RWPE2 (cell line): ENCODE measurements around the gene ENGASE.

Experiments
- ATAC-seq: fragments of 200-7000 bp; cut with Tn5 transposase; 3 replicates; pipeline ENCODE4 v1.9.1; 2021; ENCODE audit warnings: low read depth
- DNase-seq: peaks from one replicate; pipeline ENCODE4 v3.0.0-alpha.2; 2020; ENCODE audit warnings: low spot score
- H3K27ac ChIP-seq: fragments of 450-650 bp; 2 replicates; pipeline ENCODE4 v1.5.1; 2017; ENCODE audit warnings: mild to moderate bottlenecking; ENCODE audit not compliant: poor library complexity, severe bottlenecking
- H3K27me3 ChIP-seq: fragments of 250-450 bp; sonication (Bioruptor Pico); 2 replicates; pipeline ENCODE4 v1.5.1; 2021; ENCODE audit warnings: mild to moderate bottlenecking, moderate library complexity; ENCODE audit not compliant: insufficient read depth, poor library complexity, severe bottlenecking
- H3K36me3 ChIP-seq: fragments of 250-450 bp; sonication (Bioruptor Pico); 2 replicates; pipeline ENCODE4 v1.5.1; 2020; ENCODE audit warnings: low read depth, mild to moderate bottlenecking, moderate library complexity
- H3K4me1 ChIP-seq: fragments of 250-450 bp; sonication (Bioruptor Pico); 2 replicates; pipeline ENCODE4 v1.5.1; 2021; ENCODE audit warnings: mild to moderate bottlenecking, moderate library complexity; ENCODE audit not compliant: insufficient read depth, poor library complexity, severe bottlenecking
- H3K4me3 ChIP-seq: fragments of 250-450 bp; sonication (Bioruptor Pico); 2 replicates; pipeline ENCODE4 v1.5.1; 2021; ENCODE audit warnings: mild to moderate bottlenecking, moderate library complexity; ENCODE audit not compliant: severe bottlenecking
- H3K9me3 ChIP-seq: fragments of 250-450 bp; sonication (Bioruptor Pico); 2 replicates; pipeline ENCODE4 v1.5.1; 2021; ENCODE audit warnings: mild to moderate bottlenecking, moderate library complexity; ENCODE audit not compliant: severe bottlenecking
- CTCF ChIP-seq: fragments of 450-650 bp; IDR thresholded peaks from one replicate; pipeline ENCODE4 v1.5.1; 2017; ENCODE audit warnings: mild to moderate bottlenecking, moderate library complexity; ENCODE audit not compliant: poor library complexity, severe bottlenecking

The ENGASE gene

GRCh38 chr17:79091226-79091670 lies 16.6 kb downstream of the ENGASE start:
- H3K27me3 ChIP-seq: peaks cover 3% of the 10 kb centered on the region
- no peaks in the 10 kb centered on the region for H3K36me3 ChIP-seq
- no peak for DNase-seq
- no peak overlapping the region for H3K4me3 ChIP-seq
- H3K9me3 ChIP-seq: no peaks in the 10 kb centered on the region
- no peaks in the 10 kb centered on the region for H3K4me1 ChIP-seq
- no peak overlapping the region for H3K27ac ChIP-seq
- no peak for TF ChIP-seq CTCF
- no peak for ATAC-seq

GRCh38 chr17:79092567-79092966 lies 17.9 kb downstream of the ENGASE start:
- no peak overlapping the region for H3K4me3 ChIP-seq
- DNase-seq (no peak), ATAC-seq (no peak)
- no peak for TF ChIP-seq CTCF
- H3K27me3 ChIP-seq: peaks cover 13% of the 10 kb centered on the region
- H3K27ac ChIP-seq: no peak overlapping the region
- no peaks in the 10 kb centered on the region for H3K9me3 ChIP-seq
- no peaks in the 10 kb centered on the region for H3K36me3 ChIP-seq
- no peaks in the 10 kb centered on the region for H3K4me1 ChIP-seq

GRCh38 chr17:79093270-79093669 lies 18.6 kb downstream of the ENGASE start:
- Histone ChIP-seq H3K27ac (no peak overlapping the region), H3K4me1 (no peaks in the 10 kb centered on the region), H3K4me3 (no peak overlapping the region), H3K27me3 (peaks cover 20% of the 10 kb centered on the region), H3K9me3 (no peaks in the 10 kb centered on the region), H3K36me3 (no peaks in the 10 kb centered on the region)
- TF ChIP-seq CTCF: no peak
- no peak for ATAC-seq
- no peak for DNase-seq

GRCh38 chr17:79094261-79094660 lies 19.6 kb downstream of the ENGASE start:
- no peak overlapping the region for H3K4me3 ChIP-seq
- peaks cover 30% of the 10 kb centered on the region for H3K27me3 ChIP-seq
- H3K9me3 ChIP-seq: no peaks in the 10 kb centered on the region
- DNase-seq: no peak
- H3K36me3 ChIP-seq: no peaks in the 10 kb centered on the region
- H3K4me1 ChIP-seq: no peaks in the 10 kb centered on the region
- H3K27ac ChIP-seq: no peak overlapping the region
- ATAC-seq: no peak
- TF ChIP-seq CTCF: no peak

GRCh38 chr17:79095345-79096055 lies 20.9 kb downstream of the ENGASE start:
- peaks cover 42% of the 10 kb centered on the region for H3K27me3 ChIP-seq

More at GRCh38 chr17:79095345-79096055, 20.9 kb downstream of the ENGASE start:
- H3K36me3 ChIP-seq: no peaks in the 10 kb centered on the region
- ATAC-seq (no peak), DNase-seq (no peak)
- no peak for TF ChIP-seq CTCF
- no peak overlapping the region for H3K4me3 ChIP-seq
- no peaks in the 10 kb centered on the region for H3K9me3 ChIP-seq
- H3K27ac ChIP-seq: no peak overlapping the region
- H3K4me1 ChIP-seq: no peaks in the 10 kb centered on the region
